ENCODE data around the gene ATAD5. TPM values are rescaled to one million over a fixed set of nuclear protein-coding genes. Genes with fewer than 3 reads are reported as not detected.

ATAD5 gene
- total RNA-seq, 1 donor from 2014 or later: 0.36 TPM

DNA sequence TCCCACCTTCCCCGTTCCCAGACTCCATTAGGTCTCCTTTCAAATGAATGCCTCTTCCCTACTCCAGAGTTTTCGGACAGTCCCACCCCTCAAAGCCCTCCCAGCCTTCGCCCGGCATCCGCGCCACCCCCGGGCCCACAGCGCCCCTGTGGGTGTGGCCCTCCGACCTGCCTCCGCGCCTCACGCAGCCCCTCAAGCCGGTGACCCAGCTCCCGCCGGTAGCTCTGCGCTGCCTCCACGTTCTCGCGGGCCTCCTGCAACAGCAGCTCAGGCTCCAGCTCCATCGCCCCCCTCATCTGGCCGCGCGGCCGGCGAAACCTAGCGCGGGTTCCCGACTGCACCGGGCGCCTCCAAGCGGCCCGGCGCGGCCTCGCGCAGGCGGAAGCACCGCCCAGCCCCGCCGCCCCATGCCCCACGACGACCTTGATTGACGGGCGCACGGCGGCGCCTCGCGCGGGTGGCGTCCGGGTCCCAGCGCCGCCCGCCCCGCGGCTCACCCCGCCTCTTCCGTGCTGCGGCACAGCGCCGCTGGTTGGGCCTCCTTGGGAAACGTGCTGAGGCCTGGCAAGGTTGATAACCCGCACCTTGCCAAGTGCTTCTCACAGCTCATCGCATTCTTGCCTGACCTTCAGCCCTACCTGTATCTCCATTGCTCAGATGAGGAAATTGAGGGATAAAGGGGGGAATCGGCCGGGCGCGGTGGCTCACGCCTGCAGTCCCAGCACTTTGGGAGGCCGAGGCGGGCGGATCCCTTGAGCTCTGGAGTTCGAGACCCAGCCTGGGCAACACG, 7.2 kb upstream of the ATAD5 start, which contains the start of gene CRLF3:
Gene CRLF3 (minus strand): TSS at position 337 of the 790 bp plus-strand sequence. CDS start 41 bp downstream, at position 296.
- intact Hi-C loops (cut with micrococcal nuclease): no loop called here
- Histone ChIP-seq H3K4me3 (peak within 1 kb of the TSS; percentile 87), H3K27ac (replicated peaks) (peak within 1 kb of the TSS; percentile 88), H3K27me3 (ENCODE audit: low read depth) (no peaks in the 10 kb centered on the region), H3K4me1 (peaks cover 42% of the 10 kb centered on the region), H3K9me3 (replicated peaks) (no peaks in the 10 kb centered on the region), H3K36me3 (no peaks in the 10 kb centered on the region)
- TF ChIP-seq, protein P1, sequence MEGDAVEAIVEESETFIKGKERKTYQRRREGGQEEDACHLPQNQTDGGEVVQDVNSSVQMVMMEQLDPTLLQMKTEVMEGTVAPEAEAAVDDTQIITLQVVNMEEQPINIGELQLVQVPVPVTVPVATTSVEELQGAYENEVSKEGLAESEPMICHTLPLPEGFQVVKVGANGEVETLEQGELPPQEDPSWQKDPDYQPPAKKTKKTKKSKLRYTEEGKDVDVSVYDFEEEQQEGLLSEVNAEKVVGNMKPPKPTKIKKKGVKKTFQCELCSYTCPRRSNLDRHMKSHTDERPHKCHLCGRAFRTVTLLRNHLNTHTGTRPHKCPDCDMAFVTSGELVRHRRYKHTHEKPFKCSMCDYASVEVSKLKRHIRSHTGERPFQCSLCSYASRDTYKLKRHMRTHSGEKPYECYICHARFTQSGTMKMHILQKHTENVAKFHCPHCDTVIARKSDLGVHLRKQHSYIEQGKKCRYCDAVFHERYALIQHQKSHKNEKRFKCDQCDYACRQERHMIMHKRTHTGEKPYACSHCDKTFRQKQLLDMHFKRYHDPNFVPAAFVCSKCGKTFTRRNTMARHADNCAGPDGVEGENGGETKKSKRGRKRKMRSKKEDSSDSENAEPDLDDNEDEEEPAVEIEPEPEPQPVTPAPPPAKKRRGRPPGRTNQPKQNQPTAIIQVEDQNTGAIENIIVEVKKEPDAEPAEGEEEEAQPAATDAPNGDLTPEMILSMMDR (IDR thresholded peaks at IDR 0.05; ENCODE audit: borderline replicate concordance): peak; percentile 73
- peak; percentile 91 for DNase-seq

GRCh38 chr17:30827082-30827481, 4.7 kb upstream of the ATAD5 start:
- intact Hi-C loops (cut with micrococcal nuclease): no loop called here

DNA sequence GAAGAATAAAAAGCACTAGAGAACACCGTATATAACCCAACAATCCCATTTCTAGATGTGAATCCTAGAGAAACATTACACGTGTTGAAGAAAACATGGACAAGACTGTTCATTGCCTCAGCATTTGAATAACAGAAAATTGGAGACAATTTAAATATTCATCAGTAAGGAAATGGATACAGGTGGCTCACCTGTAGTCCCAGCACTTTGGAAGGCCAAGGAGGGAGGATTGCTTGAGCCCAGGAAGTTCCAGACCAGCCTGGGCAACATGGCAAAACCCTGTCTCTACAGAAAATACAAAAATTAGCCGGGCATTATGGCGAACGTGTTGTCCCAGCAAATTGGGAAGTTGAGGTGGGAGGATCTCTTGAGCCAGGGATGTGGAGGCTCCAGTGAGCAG, 2.7 kb upstream of the ATAD5 start:
- no peaks in the 10 kb centered on the region for H3K9me3 ChIP-seq (replicated peaks)
- no peak for DNase-seq
- H3K4me3 ChIP-seq: no peak overlapping the region
- no peaks in the 10 kb centered on the region for H3K27me3 ChIP-seq (ENCODE audit: low read depth)
- TF ChIP-seq, protein P1 (IDR thresholded peaks at IDR 0.05; ENCODE audit: borderline replicate concordance): no peak
- no peak overlapping the region for H3K27ac ChIP-seq (replicated peaks)
- no peaks in the 10 kb centered on the region for H3K36me3 ChIP-seq
- intact Hi-C loops (cut with micrococcal nuclease): no loop called here
- peaks cover 30% of the 10 kb centered on the region for H3K4me1 ChIP-seq

More at GRCh38 chr17:30827082-30827481, 4.7 kb upstream of the ATAD5 start:
- Histone ChIP-seq H3K4me1 (peaks cover 40% of the 10 kb centered on the region), H3K36me3 (no peaks in the 10 kb centered on the region), H3K4me3 (no peak overlapping the region), H3K9me3 (replicated peaks) (no peaks in the 10 kb centered on the region), H3K27me3 (ENCODE audit: low read depth) (no peaks in the 10 kb centered on the region), H3K27ac (replicated peaks) (no peak overlapping the region)
- no peak for DNase-seq
- TF ChIP-seq, protein P1 (IDR thresholded peaks at IDR 0.05; ENCODE audit: borderline replicate concordance): no peak

- TF ChIP-seq, protein P1 (IDR thresholded peaks at IDR 0.05; ENCODE audit: borderline replicate concordance): no peak
- H3K9me3 ChIP-seq (replicated peaks): no peaks in the 10 kb centered on the region
- no peak for DNase-seq
- H3K27ac ChIP-seq (replicated peaks): peak overlapping the region; percentile 26
- peaks cover 19% of the 10 kb centered on the region for H3K4me1 ChIP-seq
- intact Hi-C loops (cut with micrococcal nuclease): no loop called here
- no peaks in the 10 kb centered on the region for H3K27me3 ChIP-seq (ENCODE audit: low read depth)
- no peaks in the 10 kb centered on the region for H3K36me3 ChIP-seq
- peak overlapping the region; percentile 94 for H3K4me3 ChIP-seq
Measured at GRCh38 chr17:30831257-30831656, 509 bp upstream of the ATAD5 start.

- no peaks in the 10 kb centered on the region for H3K9me3 ChIP-seq (replicated peaks)
- H3K27ac ChIP-seq (replicated peaks): no peak overlapping the region
- peak overlapping the region; percentile 94 for H3K4me3 ChIP-seq
- intact Hi-C loops (cut with micrococcal nuclease): no loop called here
- H3K4me1 ChIP-seq: peaks cover 19% of the 10 kb centered on the region
- H3K27me3 ChIP-seq (ENCODE audit: low read depth): no peaks in the 10 kb centered on the region
- DNase-seq: no peak
- no peaks in the 10 kb centered on the region for H3K36me3 ChIP-seq
- TF ChIP-seq, protein P1 (IDR thresholded peaks at IDR 0.05; ENCODE audit: borderline replicate concordance): no peak
Measured at GRCh38 chr17:30832438-30833124, 815 bp downstream of the ATAD5 start.

Data from left ventricle myocardium inferior (tissue), 1 donor.